Right lobe of liver (tissue), 6 donors: ENCODE data around the gene OPN1MW3. TPM values are rescaled to one million over a fixed set of nuclear protein-coding genes. Genes with fewer than 3 reads are reported as not detected.

Source experiments
- ATAC-seq, 4 donors: fragments of 200-7000 bp; cut with Tn5 transposase; one replicate each; pipeline ENCODE4 v1.9.1; 2020; ENCODE audit warnings: mild to moderate bottlenecking in 4 of 4, moderate library complexity in 4 of 4
- DNase-seq, 3 donors: peaks; one replicate each; pipeline ENCODE4 v3.0.0-alpha.2; 2020
- H3K27ac ChIP-seq, 3 donors: fragments of 200-600 bp; one replicate each; pipeline ENCODE4 v1.8.0; 2022
- H3K27me3 ChIP-seq, 2 donors: fragments of 200-600 bp; one replicate each; pipeline ENCODE4 v1.8.0; 2022
- H3K36me3 ChIP-seq, 4 donors: fragments of 200-600 bp; sonication (generic) in 1 of 4; one replicate each; pipeline versions ENCODE4 v1.5.1 to v1.8.0; 2017 to 2022; ENCODE audit warnings: control low read depth in 1 of 4
- H3K4me1 ChIP-seq, 4 donors: fragments of 200-600 bp; sonication (generic) in 1 of 4; one replicate each; pipeline versions ENCODE4 v1.5.1 to v1.8.0; 2017 to 2022; ENCODE audit warnings: control low read depth in 1 of 4
- H3K4me3 ChIP-seq, 3 donors: fragments of 200-600 bp; one replicate each; pipeline ENCODE4 v1.8.0; 2022
- H3K9me3 ChIP-seq, 4 donors: fragments of 200-600 bp; sonication (generic) in 1 of 4; one replicate each; pipeline versions ENCODE4 v1.5.1 to v1.8.0; 2017 to 2022; ENCODE audit warnings: control low read depth in 1 of 4
- CTCF ChIP-seq, 4 donors: fragments of 200-600 bp in 3 of 4; fragments of 450-650 bp in 1 of 4; IDR thresholded peaks; one replicate each; pipeline versions ENCODE4 v1.5.1 to v1.8.0; 2016 to 2022; ENCODE audit warnings: antibody characterized with exemption in 4 of 4, mild to moderate bottlenecking in 2 of 4
- POLR2A ChIP-seq: fragments of 450-650 bp; IDR thresholded peaks from one replicate; pipeline ENCODE4 v1.6.1; 2017; ENCODE audit warnings: antibody characterized with exemption, mild to moderate bottlenecking
- WGBS: methylation state at CpG from one replicate; pipeline ENCODE4 v1.1.6; 2018; ENCODE audit warnings: low coverage, low lambda C conversion rate; ENCODE audit not compliant: insufficient coverage; ENCODE audit errors: missing lambda C conversion rate; 5-methylcytosine and 5-hydroxymethylcytosine counted together
- intact Hi-C, 2 donors: fragments of 100-400 bp; cut with DNase I; formaldehyde crosslinking; loops; one replicate each; pipeline versions ENCODE4 v1.11.2 to v1.14.1; 2022
- total RNA-seq, 6 experiments: library from RNA; depleted of rRNA in 2 of 6; stranded (reverse); fragments of >200 nt in 2 of 6; fragmentation: NEBNext Ultra II Directional in 3 of 6; extraction: Animal tissue kit (Norgen Biotek cat#: 25700) in 3 of 6; gene quantifications; one replicate each; pipeline versions ENCODE4 v1.1.0 to v1.2.4, GENCODE V29; 2016 to 2023
- donor health status: DM: no; HTN: yes; CAD: no.
- donor health status: DM: no; HTN: no; CAD: no.
- donor health status: DM: no; HTN: no; CAD: no.
- donor health status: DM: no; HTN: yes; CAD: no.
- donor health status: DM: no; HTN: yes; CAD: no.

The OPN1MW3 gene
- total RNA-seq, 6 experiments from 2014 or later: not detected

GRCh38 chrX:154313147-154313546 lies 55.8 kb downstream of the OPN1MW3 start:
- no peak for ATAC-seq
- no peaks in the 10 kb centered on the region for H3K4me1 ChIP-seq
- intact Hi-C loops: no loop called here
- no peaks in the 10 kb centered on the region for H3K36me3 ChIP-seq
- H3K4me3 ChIP-seq: no peak overlapping the region
- no peak overlapping the region for H3K27ac ChIP-seq
- WGBS: 49% methylated on average over 5 of the region's 5 CpGs
- H3K9me3 ChIP-seq: no peaks in the 10 kb centered on the region
- no peaks in the 10 kb centered on the region for H3K27me3 ChIP-seq
- peak in 1 of 3 donors; percentile 10 for DNase-seq
- TF ChIP-seq POLR2A: no peak

GRCh38 chrX:154315416-154315815 lies 58.0 kb downstream of the OPN1MW3 start:
- Histone ChIP-seq H3K4me3 (no peak overlapping the region), H3K4me1 (no peaks in the 10 kb centered on the region), H3K36me3 (no peaks in the 10 kb centered on the region), H3K9me3 (no peaks in the 10 kb centered on the region), H3K27me3 (no peaks in the 10 kb centered on the region), H3K27ac (no peak overlapping the region)
- WGBS: no CpG with 5 or more reads among the region's 3 CpGs
- peak in 1 of 3 donors; percentile 20 for DNase-seq
- TF ChIP-seq CTCF (IDR thresholded peaks at IDR 0.05): no peak
- TF ChIP-seq POLR2A: no peak
- no peak for ATAC-seq
- intact Hi-C loops: no loop called here

- Histone ChIP-seq H3K4me3 (no peak overlapping the region), H3K4me1 (no peaks in the 10 kb centered on the region), H3K9me3 (no peaks in the 10 kb centered on the region), H3K27me3 (no peaks in the 10 kb centered on the region), H3K36me3 (no peaks in the 10 kb centered on the region), H3K27ac (no peak overlapping the region)
- ATAC-seq: peak; percentile 56 to 58 (median 58)
- WGBS: 15% methylated on average over 7 of the region's 7 CpGs
- TF ChIP-seq POLR2A (no peak), CTCF (IDR thresholded peaks at IDR 0.05) (peak; percentile 40 to 43 (median 43))
- intact Hi-C loops: no loop called here
- peak in 1 of 3 donors; percentile 36 for DNase-seq
These were observed 60.1 kb downstream of the OPN1MW3 start for GRCh38 chrX:154317391-154317995.

GRCh38 chrX:154320406-154320805 lies 63.0 kb downstream of the OPN1MW3 start:
- H3K27me3 ChIP-seq: no peaks in the 10 kb centered on the region
- no peaks in the 10 kb centered on the region for H3K36me3 ChIP-seq
- TF ChIP-seq POLR2A (no peak), CTCF (IDR thresholded peaks at IDR 0.05) (no peak)
- ATAC-seq (no peak), DNase-seq (peak in 1 of 3 donors; percentile 23)
- intact Hi-C loops: no loop called here
- no peak overlapping the region for H3K4me3 ChIP-seq
- H3K4me1 ChIP-seq: no peaks in the 10 kb centered on the region
- H3K27ac ChIP-seq: no peak overlapping the region
- H3K9me3 ChIP-seq: no peaks in the 10 kb centered on the region
- 68% methylated on average over 6 of the region's 11 CpGs for WGBS

Other genes starting within 250 kb of the OPN1MW3 start
- 10 to 100 TPM; 27.4 to 77.7 (median 41.4) TPM for gene IRAK1, start 237.7 kb upstream of the OPN1MW3 start, total RNA-seq
- 10 to 100 TPM; 14.1 to 18.4 (median 16.0) TPM for gene MECP2, start 159.9 kb upstream of the OPN1MW3 start, total RNA-seq
- not detected for gene OPN1LW, start 113.3 kb upstream of the OPN1MW3 start, total RNA-seq
- gene OPN1MW, start 75.0 kb upstream of the OPN1MW3 start, total RNA-seq: not detected
- not detected for gene OPN1MW2, start 37.8 kb upstream of the OPN1MW3 start, total RNA-seq
- gene TEX28, start 37.5 kb downstream of the OPN1MW3 start, total RNA-seq: not detected
- gene TKTL1, start 38.2 kb downstream of the OPN1MW3 start, total RNA-seq: under 1 TPM in 1 of 6 experiments, not detected in 5; 0.06 TPM
- 100 to 1,000 TPM in 1 of 6 experiments, 10 to 100 TPM in 5; 46.8 to 124 (median 82.6) TPM for gene FLNA, start 117.1 kb downstream of the OPN1MW3 start, total RNA-seq
- 10 to 100 TPM; 19.8 to 28.8 (median 24.2) TPM for gene EMD, start 121.7 kb downstream of the OPN1MW3 start, total RNA-seq
- 1,000 to 10,000 TPM in 5 of 6 experiments, 100 to 1,000 TPM in 1; 899 to 1,899 (median 1,157) TPM for gene RPL10, start 140.8 kb downstream of the OPN1MW3 start, total RNA-seq
- 10 to 100 TPM; 11.7 to 19.5 (median 14.9) TPM for gene DNASE1L1, start 151.7 kb downstream of the OPN1MW3 start, total RNA-seq
- gene TAFAZZIN, start 154.0 kb downstream of the OPN1MW3 start, total RNA-seq: 10 to 100 TPM; 12.6 to 23.0 (median 17.3) TPM
- 10 to 100 TPM; 26.5 to 41.4 (median 32.4) TPM for gene ATP6AP1, start 171.1 kb downstream of the OPN1MW3 start, total RNA-seq
- 10 to 100 TPM; 26.8 to 37.7 (median 30.9) TPM for gene GDI1, start 179.6 kb downstream of the OPN1MW3 start, total RNA-seq
- gene FAM50A, start 186.6 kb downstream of the OPN1MW3 start, total RNA-seq: 10 to 100 TPM; 19.2 to 36.8 (median 21.9) TPM
- 10 to 100 TPM in 1 of 6 experiments, 1 to 10 TPM in 5; 1.3 to 22.8 (median 2.6) TPM for gene PLXNA3, start 200.7 kb downstream of the OPN1MW3 start, total RNA-seq
- 10 to 100 TPM in 4 of 6 experiments, 1 to 10 TPM in 2; 8.4 to 24.9 (median 10.8) TPM for gene LAGE3, start 221.7 kb downstream of the OPN1MW3 start, total RNA-seq
- gene UBL4A, start 229.0 kb downstream of the OPN1MW3 start, total RNA-seq: 10 to 100 TPM; 12.6 to 34.8 (median 15.5) TPM
- 10 to 100 TPM in 1 of 6 experiments, 1 to 10 TPM in 5; 3.0 to 15.2 (median 5.1) TPM for gene SLC10A3, start 233.0 kb downstream of the OPN1MW3 start, total RNA-seq